ENCODE data around the gene HAUS5. TPM values are rescaled to one million over a fixed set of nuclear protein-coding genes. Genes with fewer than 3 reads are reported as not detected.

The HAUS5 gene
- total and polyA plus RNA-seq, 2 of the 8 experiments (the other 6 are each of a cell fraction or from before 2014, with no cell fraction given) = 13.8 to 25.7 TPM

GRCh38 chr19:35596366-35596999, 16.1 kb upstream of the HAUS5 start (continued):
- TF ChIP-seq CHD7 (IDR thresholded peaks at IDR 0.05; ENCODE audit: insufficient replicate concordance, low read length) = no peak
